Measurements from ENCODE around the gene RPL10A. TPM values are rescaled to one million over a fixed set of nuclear protein-coding genes. Genes with fewer than 3 reads are reported as not detected.

RPL10A gene
- total and polyA plus RNA-seq, 2 of the 13 experiments (the other 11 are each of a cell fraction or from before 2014, with no cell fraction given): 1,854 to 2,726 TPM

GRCh38 chr6:35495258-35496035 is 27.2 kb downstream of the RPL10A start:
- peaks cover 64% of the 10 kb centered on the region for H3K4me1 ChIP-seq (ENCODE audit: insufficient read depth, low read length)
- intact Hi-C loops (cut with micrococcal nuclease; ENCODE audit: unreplicated experiment) (loop anchor here (1.0 kb wide), 1 partner anchor 153 kb away; the partner anchor contains the start of gene PPARD), in situ Hi-C loops (cut with HindIII; ENCODE audit: extremely low pct_ligation_motif_present, low pct_unique_long_range_greater_than_20kb) (no loop called here)
- no peak for FAIRE-seq
- peak; percentile 16 for ATAC-seq
- peaks cover 50% of the 10 kb centered on the region for H3K79me2 ChIP-seq (ENCODE audit: insufficient read depth, low read length)
- peak overlapping the region; percentile 96 for H3K4me2 ChIP-seq (ENCODE audit: low read depth, low read length)
- no peak overlapping the region for H2AFZ ChIP-seq (ENCODE audit: low read length)
- peak overlapping the region; percentile 81 to 95 (median 94) for H3K4me3 ChIP-seq (replicated peaks in 1 of 3; ENCODE audit: insufficient read depth in 1 of 3, low read depth in 2 of 3, low read length in 3 of 3)
- peaks cover 44% of the 10 kb centered on the region; the same call in 1 of the 2 replicates for H4K20me1 ChIP-seq (ENCODE audit: insufficient read depth, low read length)
- no peak for DNase-seq (ENCODE audit: low spot score)
- peaks cover 4 to 26% of the 10 kb centered on the region in 2 experiments; a peak in 4 of 5 replicates for H3K27me3 ChIP-seq (ENCODE audit: control insufficient read depth in 1 of 2, insufficient read depth in 2 of 2, low read length in 2 of 2)
- H3K9me3 ChIP-seq (ENCODE audit: low read length): no peaks in the 10 kb centered on the region
- TSS peak; percentile 52 for BruUV-seq (replicated peaks)
- H3K27ac ChIP-seq (ENCODE audit: extremely low read length, insufficient read depth, low read length): peak overlapping the region; percentile 84
- H3K9ac ChIP-seq (ENCODE audit: insufficient read depth, low read depth, low read length): peak overlapping the region; percentile 98
- POLR2A ChIA-PET: interaction anchor here (0.9 to 4.0 kb wide), 8 partner anchors 8 to 176 kb away, joined by 3 to 88 read pairs (median 7); partner anchors contain the start of gene RPL10A
- peaks cover 0 to 2% of the 10 kb centered on the region in 2 experiments; a peak in 1 of 5 replicates for H3K36me3 ChIP-seq (replicated peaks in 1 of 2; ENCODE audit: control insufficient read depth in 1 of 2, insufficient read depth in 2 of 2, low read length in 2 of 2)
- WGBS (ENCODE audit: low lambda C conversion rate): 35% methylated on average over 8 of the region's 9 CpGs
- CTCF ChIA-PET (ENCODE audit: low intra/inter-chr PET ratio, low total read pairs): no interaction called here
- TF ChIP-seq CENPT (CRISPR knock-in tag; IDR thresholded peaks at IDR 0.05; ENCODE audit: low read depth): no peak
- TF ChIP-seq MXD4 (CRISPR knock-in tag; IDR thresholded peaks at IDR 0.05): no peak
- TF ChIP-seq ZFX (CRISPR knock-in tag; IDR thresholded peaks at IDR 0.05; ENCODE audit: low read depth): no peak
- TF ChIP-seq ARNTL (CRISPR knock-in tag; IDR thresholded peaks at IDR 0.05): 0 out of 2 replicates have a peak, but pooled peaks have one; percentile 9
- 0 out of 2 replicates have a peak, but pooled peaks have one; percentile 13 for TF ChIP-seq ZNF816 (CRISPR knock-in tag; IDR thresholded peaks at IDR 0.05; ENCODE audit: borderline replicate concordance)
- TF ChIP-seq ARHGAP35 (CRISPR knock-in tag; IDR thresholded peaks at IDR 0.05; ENCODE audit: borderline replicate concordance): no peak
- no peak for TF ChIP-seq SAP130 (CRISPR knock-in tag; IDR thresholded peaks at IDR 0.05; ENCODE audit: low read depth)
- no peak for TF ChIP-seq ZNF777 (CRISPR knock-in tag; IDR thresholded peaks at IDR 0.05)
- no peak for TF ChIP-seq PLRG1 (conservative IDR thresholded peaks at IDR 0.05)
- TF ChIP-seq CBX2 (IDR thresholded peaks at IDR 0.05; ENCODE audit: low read depth, low read length): no peak
- no peak for TF ChIP-seq CBX2 (CRISPR knock-in tag; IDR thresholded peaks at IDR 0.05; ENCODE audit: low read depth)
- TF ChIP-seq ZNF124 (CRISPR knock-in tag; IDR thresholded peaks at IDR 0.05): no peak
- no peak for TF ChIP-seq FOXK2 (IDR thresholded peaks at IDR 0.05)
- no peak for TF ChIP-seq RXRA (CRISPR knock-in tag; IDR thresholded peaks at IDR 0.05)
- no peak for TF ChIP-seq TBP (CRISPR knock-in tag; IDR thresholded peaks at IDR 0.05)
- TF ChIP-seq ZNF205 (CRISPR knock-in tag; IDR thresholded peaks at IDR 0.05): 0 out of 2 replicates have a peak, but pooled peaks have one; percentile 17
- TF ChIP-seq ZNF160 (CRISPR knock-in tag; IDR thresholded peaks at IDR 0.05): no peak
- peak; percentile 40; the same call in 1 of the 2 replicates for TF ChIP-seq PITX1 (CRISPR knock-in tag; IDR thresholded peaks at IDR 0.05)
- 0 out of 2 replicates have a peak, but pooled peaks have one; percentile 15 for TF ChIP-seq ZNF280B (CRISPR knock-in tag; IDR thresholded peaks at IDR 0.05; ENCODE audit: borderline replicate concordance)
- no peak for TF ChIP-seq IRF2 (CRISPR knock-in tag; IDR thresholded peaks at IDR 0.05)
- no peak for TF ChIP-seq ZSCAN5A (CRISPR knock-in tag; IDR thresholded peaks at IDR 0.05; ENCODE audit: borderline replicate concordance)
- 0 out of 2 replicates have a peak, but pooled peaks have one; percentile 38 for TF ChIP-seq SP4 (CRISPR knock-in tag; IDR thresholded peaks at IDR 0.05)
- TF ChIP-seq GLI4 (CRISPR knock-in tag; IDR thresholded peaks at IDR 0.05; ENCODE audit: borderline replicate concordance): no peak
